Activated CD4-positive, CD25-positive, alpha-beta regulatory T cell treated with anti-CD3 and anti-CD28 coated beads, Interleukin-2, amount 50 U/mL, for 16 hours (primary cell): Measurements from ENCODE around the gene BTBD9.
"Not testable (repeated sequence)": the region's sequence is repeated elsewhere in the genome, so short reads cannot be mapped to it uniquely, and the experiment has no call there.

Source experiments
- DNase-seq: peaks from one replicate; pipeline ENCODE4 v3.0.0-alpha.2; 2020; ENCODE audit warnings: low read depth, low spot score

BTBD9 gene

DNA sequence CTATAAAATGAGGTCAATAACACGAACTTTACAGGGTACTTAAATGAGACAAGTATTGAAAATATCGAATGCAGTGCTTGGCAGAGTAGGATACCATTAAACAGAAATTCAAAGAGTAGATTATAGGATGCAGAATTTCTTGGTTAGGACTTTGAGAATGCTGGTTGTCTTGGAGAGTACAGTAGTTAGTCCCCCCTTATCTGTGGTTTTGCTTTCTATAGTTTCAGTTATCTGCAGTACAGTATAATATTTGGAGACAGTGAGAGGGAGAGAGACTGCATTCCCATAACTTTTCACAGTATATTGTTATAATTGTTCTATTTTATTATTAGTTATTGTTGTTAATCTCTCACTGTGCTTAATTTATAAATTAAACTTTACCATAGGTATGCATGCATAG lies 290.5 kb downstream of the BTBD9 start:
- no peak for DNase-seq

DNA sequence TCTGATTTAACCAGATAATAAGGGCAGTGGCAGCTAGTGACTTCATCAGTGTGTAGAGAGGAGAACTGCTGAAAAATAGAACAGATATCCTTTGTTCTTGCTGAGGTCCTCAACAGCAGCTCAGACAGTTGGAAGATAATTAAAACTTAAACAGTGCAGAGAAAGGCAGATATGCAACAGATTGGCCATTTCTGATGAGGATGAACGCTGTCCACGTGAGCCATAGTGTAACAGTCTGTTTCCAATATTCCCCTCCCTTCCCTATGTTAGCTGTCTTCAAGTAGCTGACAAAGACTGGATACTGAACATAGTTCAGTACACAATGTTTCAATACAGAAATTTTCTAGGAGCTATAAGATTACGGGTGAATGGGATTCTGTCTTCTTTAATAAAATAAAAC lies 291.4 kb downstream of the BTBD9 start:
- no peak for DNase-seq

DNA sequence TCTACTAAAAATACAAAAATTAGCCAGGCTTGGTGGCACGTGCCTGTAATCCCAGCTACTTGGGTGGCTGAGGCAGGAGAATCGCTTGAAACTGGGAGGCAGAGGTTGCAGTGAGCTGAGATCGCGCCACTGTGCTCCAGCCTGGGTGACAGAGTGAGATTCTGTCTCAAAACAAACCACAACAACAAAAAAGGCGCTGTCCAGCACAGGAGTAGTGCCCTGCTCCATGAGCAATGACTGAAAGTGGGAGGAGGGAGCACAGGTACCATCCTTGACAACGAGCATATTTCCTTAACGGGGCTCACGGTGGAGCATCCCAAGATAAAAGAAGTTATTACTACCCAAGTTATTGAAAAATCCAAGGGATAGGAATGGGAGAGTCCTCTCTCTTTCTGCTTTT lies 291.9 kb downstream of the BTBD9 start:
- DNase-seq = not testable (repeated sequence)

DNA sequence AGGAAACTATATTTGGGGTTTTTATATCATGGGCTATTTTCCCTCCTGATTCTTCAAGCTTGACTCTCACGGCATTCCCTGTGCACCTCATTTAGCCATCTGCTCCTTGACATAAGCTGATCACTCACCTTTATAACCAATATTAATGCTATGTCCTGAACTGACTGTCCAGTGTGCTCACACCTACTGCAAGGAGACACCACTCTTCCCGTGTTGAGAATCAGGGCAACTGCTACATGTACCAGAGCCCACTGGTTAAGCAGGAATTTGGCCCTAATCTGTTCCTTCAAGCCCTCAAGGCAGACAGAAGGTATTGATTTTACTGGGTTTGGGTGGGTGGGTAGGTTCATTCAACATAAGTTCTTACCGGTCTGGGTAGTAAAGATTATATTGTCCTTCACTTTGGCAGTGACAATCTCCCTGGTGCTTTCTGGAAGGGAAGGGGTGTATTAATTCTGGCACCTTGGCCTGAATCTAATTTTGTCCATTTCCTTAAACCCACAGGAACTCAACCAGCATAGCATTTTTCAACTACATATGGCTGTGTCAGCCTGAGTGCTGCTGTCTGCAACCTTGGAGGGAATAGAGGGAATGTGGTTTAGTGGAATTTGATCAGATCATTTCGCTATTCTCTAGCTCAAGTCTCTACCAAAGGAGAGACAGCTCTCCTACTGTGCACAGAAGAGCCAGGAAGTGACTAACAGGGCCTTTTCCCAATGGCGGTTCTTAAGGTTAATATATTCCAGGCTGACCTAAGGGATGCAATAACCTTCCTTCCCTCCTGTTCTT lies 293.2 kb downstream of the BTBD9 start:
- DNase-seq = no peak

DNA sequence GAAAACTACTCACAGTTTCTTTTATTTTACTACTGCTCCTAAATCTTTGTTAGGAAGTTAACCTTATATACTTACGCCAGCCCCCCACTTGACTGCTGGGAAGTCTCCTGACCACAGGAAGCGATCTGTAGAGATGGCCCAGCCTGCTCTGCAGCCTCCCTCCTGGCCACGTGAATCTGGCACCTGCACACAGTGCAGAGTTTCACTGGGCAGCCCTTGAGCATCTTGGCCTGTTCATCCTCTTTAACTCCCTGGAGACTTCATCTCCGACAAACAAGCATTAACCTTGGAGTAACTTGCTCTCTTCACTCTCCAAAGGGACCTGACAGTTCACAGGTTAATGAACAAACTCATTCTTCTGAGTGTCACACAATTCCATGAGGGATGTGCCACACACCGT lies 294.1 kb downstream of the BTBD9 start:
- no peak for DNase-seq

DNA sequence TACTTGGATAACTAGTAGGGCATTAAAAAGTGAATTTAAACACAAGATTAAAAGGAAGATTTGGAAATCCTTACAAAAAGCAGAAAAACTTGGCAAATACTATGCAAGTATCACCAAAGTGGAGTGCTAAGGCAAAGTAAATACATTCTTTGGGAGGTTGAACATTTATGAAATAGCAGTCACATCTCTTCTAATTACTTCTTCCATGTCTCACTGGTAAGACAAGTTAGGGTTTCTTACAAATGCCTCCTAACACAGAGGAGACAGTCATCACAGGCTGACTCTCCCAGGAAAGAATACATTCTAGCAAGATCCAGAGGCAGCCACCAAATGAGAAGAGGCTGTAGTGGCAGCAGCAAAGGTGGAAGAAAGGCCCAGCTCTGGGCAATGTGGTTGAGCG lies 298.2 kb downstream of the BTBD9 start:
- DNase-seq = no peak

DNA sequence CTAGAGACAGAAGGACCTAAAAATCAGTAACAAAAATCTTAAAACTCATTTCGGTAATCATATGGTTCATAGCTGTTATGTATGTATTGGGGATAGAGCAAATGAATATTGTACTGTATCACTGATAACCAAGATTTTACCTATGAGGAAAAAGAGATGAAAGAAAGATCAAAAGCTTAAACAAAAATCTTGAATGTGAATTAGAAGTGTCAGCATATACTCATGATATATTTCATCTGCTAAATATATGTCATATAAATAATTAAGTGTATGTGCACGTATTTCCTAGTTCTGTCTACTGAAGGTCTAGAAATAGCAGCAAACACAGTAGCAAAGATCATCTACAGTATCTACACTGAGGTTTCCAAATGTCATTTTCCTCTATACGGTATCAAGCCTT lies 299.8 kb downstream of the BTBD9 start:
- no peak for DNase-seq

DNA sequence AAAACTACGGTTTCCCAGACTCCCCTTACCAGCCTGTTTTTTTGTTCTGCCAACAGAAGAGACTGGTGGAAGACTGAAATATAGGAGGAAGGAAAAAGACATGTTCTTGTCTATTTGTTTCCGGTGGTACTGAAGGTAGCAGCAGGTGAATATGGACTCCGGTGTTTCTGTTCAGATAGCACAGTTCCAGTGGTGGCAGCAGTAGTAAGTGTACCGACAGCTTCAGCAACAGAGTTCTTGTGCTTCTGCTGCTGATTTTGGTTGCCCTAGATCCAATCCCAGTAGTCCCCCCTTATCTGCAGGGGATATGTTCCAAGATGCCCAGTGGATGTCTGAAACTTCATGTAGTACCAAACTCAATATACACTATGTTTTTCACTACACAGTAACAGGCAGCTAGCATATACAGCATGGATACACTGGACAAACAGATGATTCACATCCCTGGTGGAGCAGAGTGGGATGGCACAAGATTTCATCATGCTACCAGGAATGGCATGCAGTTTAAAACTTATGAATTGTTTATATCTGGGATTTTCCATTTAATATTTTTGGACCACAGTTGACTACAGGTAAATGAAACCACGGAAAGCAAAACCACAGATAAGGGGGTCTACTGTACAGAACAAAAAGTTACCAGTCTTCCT lies 301.8 kb downstream of the BTBD9 start:
- DNase-seq = no peak

DNA sequence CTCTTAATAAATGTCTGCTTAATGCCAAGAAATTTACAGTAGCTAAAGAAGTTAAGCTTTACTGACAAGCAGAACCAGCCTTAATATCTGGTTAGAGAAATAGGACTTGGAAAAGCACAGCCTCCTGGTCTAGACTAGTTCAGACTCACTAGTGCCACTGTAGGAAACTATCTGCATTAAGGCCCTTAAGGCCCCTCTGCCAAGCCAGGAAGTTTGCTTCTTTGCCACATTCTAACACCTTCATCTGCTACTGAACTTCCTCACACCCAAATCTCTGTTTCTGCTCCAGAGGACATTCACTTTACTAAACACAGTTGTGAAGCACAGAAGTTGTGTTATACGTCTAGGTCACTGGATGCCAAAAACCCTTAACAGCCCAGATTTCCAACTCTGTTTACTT lies 302.8 kb downstream of the BTBD9 start:
- no peak for DNase-seq

DNA sequence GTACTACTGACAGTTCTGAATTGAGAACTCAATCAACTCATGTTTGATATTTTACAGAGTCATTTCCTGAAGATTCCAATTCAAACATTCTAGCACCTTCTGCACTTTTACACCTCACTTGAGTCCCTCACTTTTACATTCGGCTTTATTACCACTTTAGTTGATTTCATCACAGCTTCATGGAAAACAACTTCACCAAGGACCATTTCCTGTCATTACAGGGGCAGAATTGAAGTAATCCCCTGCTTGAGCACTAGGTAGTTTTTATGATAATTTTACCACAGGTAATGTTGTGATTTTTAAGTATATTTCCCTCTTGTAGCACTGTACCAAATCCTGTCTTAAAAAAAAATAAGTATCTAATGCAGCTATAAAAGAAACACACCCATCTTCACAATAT lies 312.9 kb downstream of the BTBD9 start:
- no peak for DNase-seq

DNA sequence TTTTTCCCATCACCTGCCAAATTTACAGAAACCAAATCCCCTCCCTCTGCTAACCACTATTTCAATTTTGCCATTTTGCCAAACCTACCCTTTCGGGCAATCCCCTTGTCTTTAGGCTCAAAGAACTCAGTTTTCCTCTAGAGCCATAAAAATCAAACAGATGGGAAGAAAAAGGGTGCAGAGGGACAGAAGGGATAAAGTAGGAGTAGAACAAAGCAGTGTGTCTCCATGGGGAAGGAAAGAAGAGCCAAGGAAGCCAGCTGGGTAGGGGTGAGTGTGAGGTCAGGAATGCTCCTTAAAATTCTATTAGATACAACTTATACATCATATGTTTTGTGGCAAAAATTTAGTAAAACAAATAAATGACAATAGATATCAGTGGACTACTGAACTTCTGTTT lies 316.5 kb downstream of the BTBD9 start:
- DNase-seq = no peak

DNA sequence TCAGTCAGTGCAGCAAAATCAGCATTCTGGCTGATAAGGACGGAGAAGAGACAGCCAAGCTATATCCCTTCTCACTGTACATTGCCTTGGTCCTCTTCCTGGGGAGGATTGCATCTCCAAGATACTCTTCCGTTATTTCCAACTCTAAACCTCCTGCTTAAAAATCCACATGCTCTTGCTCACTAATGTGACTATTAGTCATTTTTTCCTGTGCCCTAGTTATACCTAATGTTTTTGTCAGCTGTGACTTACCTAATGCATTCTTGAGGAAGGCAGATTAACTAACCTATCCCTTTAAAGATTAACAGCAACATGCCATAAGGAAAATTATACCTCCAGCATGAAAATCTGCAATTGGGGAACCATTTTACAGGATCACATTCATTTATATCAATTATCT lies 317.6 kb downstream of the BTBD9 start:
- no peak for DNase-seq

DNA sequence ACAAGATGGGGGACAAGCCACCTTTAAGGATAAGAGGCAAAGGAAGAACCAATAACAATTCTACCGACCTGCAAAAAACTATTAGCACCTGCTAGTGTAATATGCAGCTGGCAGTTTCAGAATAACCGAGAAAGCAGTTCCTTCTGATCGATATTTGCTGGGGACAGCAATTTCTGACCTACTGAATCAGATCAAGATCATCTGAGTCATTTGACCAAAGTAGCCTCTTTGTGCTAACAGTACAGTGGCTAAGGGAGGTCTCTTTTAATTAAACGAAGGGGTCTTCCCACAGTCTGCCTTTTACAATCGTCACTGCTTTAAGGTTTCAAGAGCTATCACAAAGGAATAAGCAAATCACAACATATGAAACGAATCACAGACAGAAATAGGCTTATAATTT lies 318.9 kb downstream of the BTBD9 start:
- no peak for DNase-seq

DNA sequence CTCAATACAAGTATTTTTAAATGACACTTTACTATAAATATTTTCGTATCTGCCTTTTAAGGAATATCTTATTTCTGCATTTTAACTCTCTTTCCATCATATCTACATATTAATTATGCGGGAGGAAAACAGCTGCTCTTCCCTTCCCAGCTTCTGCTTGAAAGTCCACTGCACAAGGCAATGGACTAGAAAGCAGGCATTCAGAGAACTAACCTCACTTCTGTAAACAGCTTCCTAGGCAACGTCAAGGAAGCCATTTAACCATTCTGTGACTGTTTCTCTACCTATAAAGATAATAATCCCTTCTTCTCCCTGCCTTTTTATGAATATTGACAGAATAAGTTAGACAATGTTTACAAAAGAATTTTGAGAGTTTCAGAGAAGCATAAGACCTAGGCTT lies 319.4 kb downstream of the BTBD9 start:
- DNase-seq = no peak

DNA sequence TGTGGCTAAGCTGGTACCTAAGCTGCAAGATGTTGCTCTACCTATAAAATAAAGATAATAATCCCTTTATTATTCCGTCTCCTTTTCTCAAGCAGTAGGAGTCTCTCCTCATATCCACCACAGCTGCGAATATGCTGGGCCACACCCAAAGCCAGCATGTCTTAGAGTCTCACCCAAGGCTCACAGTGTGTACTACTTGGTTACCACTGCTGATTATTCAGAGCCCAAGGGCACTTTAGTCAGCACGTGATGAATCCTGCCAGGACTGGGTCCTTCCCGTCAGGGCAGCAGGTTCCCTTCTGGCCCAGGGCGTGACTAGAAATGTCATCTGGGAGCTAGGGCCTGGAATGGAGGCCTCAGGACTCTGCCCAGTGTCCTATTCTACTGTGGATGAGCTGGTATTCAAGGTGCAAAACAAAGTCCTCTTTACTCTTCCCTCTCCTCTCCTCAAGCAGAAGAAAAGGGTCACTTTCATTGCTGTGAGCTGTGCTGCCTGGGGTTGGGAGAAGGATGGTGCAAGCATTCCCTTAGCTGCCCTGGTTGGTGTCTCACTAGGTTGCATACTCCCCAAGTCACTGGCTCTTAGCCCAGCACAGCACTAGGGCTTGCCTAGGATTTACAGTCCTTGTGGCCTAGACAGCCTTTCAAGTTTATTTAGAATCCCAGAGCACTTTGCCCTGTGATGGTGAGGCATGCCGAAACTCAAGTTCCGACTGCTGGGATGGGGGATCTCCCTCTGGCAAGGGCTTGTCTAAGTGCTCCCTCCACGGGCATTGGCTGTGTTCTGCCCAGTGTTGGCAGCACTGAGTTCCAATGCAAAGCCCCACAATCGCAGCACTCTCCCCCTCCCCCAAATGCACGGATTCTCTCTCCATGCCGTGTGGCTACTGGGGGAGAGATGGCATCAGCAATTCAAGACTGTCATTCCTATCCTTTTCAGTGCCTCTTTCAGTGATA lies 320.2 kb downstream of the BTBD9 start:
- DNase-seq = no peak

DNA sequence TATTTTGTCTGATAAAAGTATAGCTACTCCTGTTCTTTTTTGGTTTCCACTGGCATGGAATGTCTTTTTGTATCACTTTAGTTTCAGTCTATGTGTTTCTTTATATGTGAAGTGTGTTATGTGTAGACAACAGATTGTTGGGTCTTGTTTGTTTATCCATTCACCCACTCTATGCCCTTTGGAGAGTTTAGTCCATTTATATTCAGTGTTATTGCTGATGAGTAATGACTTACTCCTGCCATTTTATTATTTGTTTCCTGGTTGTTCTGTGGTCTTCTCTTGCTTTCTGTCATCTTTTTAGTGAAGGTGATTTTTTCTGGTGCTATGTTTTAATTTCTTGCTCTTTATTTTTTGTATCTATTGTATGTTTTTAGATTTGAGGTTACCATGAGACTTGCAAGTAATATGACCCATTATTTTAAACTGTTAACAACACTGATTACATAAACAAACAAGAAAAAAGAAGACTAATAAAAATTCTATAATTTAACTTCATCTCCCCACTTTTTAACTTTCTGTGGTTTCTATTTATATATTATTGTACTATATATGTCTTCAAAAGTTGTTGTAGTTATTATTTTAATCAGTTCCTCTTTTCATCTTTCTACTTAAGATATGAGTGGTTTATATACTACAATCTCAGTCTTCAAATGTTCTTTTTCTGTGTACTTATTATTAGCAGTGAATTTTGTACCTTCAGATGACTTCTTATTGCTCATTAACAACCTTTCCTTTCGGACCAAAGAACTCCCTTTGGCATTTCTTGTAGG lies 323.4 kb downstream of the BTBD9 start:
- no peak for DNase-seq

DNA sequence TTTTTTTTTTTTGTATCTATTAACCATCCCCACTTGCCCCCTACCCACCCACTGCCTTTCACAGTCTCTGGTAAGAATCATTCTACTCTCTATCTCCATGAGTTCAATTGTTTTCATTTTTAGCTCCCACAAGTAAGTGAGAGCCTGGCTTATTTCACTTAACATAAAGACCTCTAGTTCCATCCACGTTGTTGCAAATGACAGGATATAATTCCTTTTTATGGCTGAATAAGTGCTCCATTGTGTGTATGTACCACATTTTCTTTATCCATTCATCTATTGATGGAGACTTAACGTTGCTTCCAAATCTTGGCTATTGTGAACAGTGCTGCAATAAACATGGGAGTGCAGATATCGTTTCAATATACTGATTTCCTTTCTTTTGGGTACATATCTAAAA lies 328.5 kb downstream of the BTBD9 start:
- DNase-seq = no peak

DNA sequence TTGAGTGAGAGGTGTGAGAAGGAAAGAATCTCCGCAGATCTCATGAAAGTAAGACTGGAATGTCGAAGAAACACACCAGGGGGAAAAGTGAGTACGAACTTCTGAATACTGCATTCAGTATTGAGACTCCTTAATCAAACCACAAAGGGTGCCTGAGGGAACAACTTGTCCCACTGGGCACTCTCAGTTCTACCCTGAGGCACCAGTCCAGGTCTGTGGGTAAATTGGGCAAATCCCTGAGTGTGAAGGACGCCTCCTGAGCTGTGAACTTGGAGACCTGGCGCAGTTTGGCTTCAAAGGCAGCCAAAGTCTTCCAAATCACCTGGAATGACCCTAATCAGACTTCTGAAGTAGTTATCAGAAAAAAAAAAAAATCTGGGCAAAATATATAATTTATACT lies 329.7 kb downstream of the BTBD9 start:
- no peak for DNase-seq

DNA sequence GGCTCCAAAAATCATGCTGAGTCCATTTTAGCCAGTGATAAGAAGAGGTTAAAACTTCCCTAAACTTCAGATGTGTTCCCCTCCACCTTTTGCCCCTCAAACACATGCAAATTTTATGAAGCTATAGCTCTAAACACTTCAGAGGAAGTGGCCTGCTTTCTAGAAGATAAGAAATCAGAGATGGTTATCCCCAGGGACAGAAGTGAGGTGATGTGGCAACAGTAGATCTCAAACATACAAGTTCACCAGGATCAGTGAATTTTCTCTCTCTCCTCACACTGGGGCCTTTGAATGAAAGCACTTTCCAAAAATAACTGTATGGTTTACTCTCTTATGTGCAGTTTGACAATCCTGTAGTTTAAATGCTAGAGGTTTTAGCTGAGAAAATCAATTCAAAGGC lies 332.0 kb downstream of the BTBD9 start:
- no peak for DNase-seq

DNA sequence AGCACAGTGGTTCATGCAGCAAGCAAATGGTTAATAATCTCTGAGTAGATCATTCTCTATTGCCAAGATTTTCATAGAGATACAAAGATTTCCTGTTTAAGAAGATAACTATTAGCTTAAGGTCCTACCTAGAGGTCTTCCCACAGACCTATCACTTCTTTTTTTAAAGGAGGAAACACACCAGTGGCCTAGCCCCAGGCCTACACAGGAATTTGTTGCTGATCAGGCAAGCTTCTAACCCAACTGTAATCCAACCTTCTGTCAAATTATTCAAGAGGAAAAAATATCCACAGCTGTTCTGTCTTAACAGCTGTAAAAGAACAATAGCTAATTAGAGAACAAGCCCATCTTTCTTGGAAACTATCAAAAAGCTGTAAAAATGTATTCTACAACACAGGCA lies 332.8 kb downstream of the BTBD9 start:
- DNase-seq = no peak

DNA sequence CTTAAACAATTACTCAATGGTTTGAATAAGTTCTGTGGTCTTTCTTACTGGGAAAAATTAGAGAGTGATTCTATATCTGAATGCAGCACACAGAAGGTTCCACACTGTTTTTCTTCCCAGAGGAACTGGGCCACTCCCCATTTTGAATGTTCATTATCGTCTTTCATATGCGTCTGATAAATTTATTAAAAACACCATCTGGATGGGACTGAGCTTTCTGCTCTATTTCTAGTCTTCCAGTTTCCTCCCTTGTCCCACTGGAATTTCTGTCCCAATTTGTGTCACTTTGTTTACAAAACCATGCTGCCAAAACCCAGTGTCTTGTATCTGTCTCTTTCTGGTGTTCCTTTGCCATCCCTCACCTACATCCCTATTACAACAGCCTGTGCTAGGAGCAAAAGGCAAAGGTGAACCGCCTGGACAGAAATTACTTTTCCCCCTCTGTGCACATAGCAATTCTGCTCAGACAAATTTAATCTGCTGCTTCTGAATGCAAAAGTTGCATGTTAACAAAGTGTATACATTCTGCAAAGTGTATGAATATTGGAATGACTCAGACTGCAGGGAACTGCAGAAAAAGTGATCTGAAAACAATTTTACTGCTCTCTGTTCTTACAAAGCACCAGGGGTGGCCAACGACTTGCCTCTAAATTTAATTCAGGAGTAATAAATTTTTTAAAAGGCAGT lies 333.6 kb downstream of the BTBD9 start:
- no peak for DNase-seq
